Mammary epithelial cell (primary cell): ENCODE data around the gene SYMPK.

Experiments
- CTCF ChIP-seq, 2 donors: IDR thresholded peaks in 1 of 2; conservative IDR thresholded peaks in 1 of 2; 2 replicates each; pipeline ENCODE4 v1.5.1; 2011 to 2012; ENCODE audit warnings: inconsistent platforms in 2 of 2, low read length in 2 of 2, mild to moderate bottlenecking in 2 of 2, control low read depth in 1 of 2, low read depth in 1 of 2; ENCODE audit not compliant: insufficient read depth in 1 of 2; ENCODE audit errors: extremely low read depth in 1 of 2
- EZH2 ChIP-seq: IDR thresholded peaks from 2 replicates; pipeline ENCODE4 v1.6.1; 2012; ENCODE audit warnings: low read length, inconsistent platforms, borderline replicate concordance

GRCh38 chr19:45852983-45853382 is 10.0 kb downstream of the SYMPK start:
- no peak for TF ChIP-seq CTCF (conservative IDR thresholded peaks at IDR 0.05 in 1 of 2, IDR thresholded peaks at IDR 0.05 in 1 of 2; ENCODE audit: extremely low read depth in 1 of 2, insufficient read depth in 1 of 2, low read depth in 1 of 2, low read length in 2 of 2)
- TF ChIP-seq EZH2 = no peak
